GM21619 (cell line): ENCODE results near the gene ZNF527.
"Not testable (repeated sequence)": the region's sequence is repeated elsewhere in the genome, so short reads cannot be mapped to it uniquely, and the experiment has no call there.

Source experiments
- ATAC-seq: cut with Tn5 transposase; IDR thresholded peaks from one replicate; pipeline ENCODE4 v1.9.1; 2021; ENCODE audit not compliant: unreplicated experiment

Gene ZNF527

DNA sequence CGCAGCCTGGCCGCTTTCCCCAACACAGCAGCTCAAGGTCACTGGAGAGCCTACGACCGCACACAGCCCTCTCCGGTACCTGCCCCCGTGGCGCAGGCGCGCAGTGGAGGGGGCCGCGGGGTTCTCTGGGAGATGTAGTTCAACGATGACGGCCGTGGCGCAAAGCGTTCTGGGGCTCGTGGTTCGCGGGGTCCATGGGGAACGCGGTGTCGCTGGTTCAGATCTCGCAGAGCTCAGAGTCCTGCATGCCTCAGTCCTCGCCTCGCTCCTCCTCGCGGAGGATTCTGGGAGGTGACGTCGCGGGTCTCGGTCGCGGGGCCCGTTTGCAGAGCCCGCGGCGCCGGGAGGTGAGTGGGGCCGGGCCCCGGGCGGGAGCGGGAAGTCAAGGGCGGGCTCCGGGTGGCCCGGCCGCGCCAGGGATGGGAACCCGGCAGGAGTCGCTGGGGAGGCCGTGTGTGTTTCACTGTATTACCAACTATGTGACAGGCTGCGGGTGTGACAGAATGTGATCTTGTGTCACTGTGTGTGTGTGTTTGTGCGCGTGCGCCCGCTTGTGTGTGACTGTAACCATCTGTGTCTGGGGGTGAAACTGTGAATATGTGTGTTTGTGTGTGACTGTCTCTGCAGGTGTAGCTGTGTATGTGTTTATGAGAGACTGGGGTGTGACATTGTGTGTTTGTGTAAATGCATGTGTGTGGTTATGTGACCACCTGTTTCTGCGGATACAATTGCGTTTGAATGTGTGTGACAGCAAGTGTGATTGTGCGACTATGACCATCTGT is at the start of gene ZNF527:
ZNF527 (plus strand) TSS at position 220 of the 782 bp plus-strand sequence. CDS start 3,100 bp downstream, outside the sequence.
- peak; percentile 97 for ATAC-seq

DNA sequence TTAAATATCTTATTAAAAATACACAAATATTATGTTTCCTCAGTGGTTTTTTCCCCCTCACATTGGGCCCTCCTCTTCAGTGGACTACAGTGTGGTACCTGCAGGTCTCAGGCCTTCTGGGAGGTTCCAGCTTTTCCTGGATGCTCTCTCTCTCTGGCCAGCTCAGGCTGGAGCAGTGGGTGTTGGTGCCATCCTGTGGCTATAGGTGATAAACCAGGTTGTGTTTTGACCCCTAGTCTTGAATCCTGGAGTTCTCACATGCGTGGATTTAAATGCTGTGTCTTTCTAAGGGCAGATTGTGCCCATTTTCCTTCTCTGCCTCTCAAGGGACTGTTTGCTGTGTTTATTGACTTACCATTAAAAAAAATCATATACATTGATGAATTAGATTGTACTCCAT is 41.2 kb upstream of the ZNF527 start:
- ATAC-seq: no peak

DNA sequence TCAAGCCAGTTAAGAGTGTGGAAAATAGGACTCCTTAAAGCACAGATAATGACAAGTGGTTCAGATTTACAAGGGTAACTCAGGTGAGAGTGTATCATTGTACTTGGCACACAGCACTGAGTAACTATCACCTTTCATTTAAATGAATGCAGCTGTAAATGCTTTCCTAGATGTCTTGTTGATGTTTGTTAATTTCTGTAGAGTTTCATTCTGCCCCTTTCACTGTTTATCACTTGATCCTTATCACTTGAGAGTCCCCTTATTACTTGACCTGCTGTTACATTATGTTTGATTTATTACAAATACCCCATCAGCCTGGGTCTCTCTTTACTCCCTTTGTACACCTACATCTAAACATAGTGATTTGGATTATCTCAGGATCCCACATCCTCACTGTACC is 38.1 kb upstream of the ZNF527 start:
- no peak for ATAC-seq

DNA sequence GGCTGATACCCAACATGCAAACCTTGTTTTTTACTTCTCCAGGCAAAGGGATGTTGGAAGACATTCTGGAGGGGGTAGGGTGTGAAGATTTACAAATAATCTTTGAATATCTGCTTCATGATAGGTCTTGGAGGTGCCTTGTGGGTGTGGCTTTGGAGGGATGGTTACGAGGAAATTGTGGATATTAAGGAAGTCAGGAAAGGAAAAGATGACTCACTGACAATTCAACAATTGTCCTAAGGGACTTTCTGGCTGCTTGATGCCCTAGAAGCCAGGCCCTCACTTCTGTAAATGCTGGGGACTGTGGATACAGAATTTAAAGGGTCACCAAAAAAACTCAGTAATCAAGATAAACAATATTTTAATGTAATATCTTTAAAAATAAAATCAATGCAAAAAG is 37.4 kb upstream of the ZNF527 start:
- ATAC-seq: no peak

DNA sequence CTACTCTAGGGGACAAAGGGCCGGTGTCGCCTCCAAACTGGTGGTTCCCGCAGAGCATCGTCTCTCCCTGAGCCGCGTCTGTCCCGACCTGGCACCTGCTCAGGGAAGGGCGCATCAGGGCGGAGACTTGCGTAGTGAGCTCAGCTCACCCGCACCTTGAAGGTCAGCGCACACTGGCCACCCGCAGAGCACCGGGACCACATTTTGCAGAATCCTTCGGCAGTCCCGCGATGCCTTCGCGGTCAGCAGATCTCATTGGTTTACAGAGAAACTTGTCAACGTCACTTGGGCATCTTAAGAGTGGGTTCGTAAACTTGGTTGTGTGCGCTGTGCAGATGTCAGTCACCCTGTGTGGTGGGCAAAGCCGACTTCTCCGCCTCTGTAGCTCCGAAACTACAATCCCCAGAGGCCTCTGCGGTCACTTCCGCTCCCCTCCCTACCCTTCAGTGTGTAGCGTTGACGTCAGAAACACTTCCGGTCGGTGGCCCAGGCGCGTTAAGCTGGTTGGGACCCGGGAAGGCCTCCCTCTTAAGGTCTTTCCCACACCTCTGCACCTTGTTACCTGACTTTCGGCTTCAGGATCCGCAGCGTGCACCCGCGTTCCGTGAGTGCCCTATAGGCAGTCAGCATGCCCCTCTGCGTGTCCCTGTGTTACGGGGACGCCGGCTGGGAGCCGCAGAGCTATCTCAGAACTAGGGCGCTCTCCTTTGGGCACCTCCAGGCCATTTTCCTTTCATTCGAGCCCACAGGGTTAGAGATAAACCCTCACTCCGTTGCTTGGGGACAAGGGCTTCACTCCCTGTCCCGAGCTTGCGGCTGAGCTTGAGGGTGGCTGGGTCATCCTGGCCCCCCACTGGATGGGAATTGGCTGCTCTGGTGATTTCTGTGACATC is 36.5 kb upstream of the ZNF527 start:
- ATAC-seq: no peak

DNA sequence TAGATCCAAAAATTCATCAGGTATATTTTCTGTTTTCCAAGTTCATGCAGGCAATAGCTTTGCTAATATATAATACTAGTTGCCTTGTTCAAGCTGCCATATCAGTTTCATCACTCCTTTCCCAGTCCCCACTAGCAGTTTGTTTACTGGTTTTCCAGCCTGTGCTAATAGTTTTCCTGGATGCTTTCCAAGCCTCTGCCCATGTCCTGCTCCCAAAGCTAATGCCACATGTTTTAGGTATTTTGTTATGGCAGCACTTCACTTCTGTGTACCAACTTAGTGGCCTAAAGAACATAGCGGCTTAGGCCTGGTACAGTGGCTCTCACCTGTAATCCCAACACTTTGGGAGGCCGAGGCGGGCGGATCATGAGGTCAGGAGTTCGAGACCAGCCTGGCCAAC is 28.1 kb upstream of the ZNF527 start:
- no peak for ATAC-seq

DNA sequence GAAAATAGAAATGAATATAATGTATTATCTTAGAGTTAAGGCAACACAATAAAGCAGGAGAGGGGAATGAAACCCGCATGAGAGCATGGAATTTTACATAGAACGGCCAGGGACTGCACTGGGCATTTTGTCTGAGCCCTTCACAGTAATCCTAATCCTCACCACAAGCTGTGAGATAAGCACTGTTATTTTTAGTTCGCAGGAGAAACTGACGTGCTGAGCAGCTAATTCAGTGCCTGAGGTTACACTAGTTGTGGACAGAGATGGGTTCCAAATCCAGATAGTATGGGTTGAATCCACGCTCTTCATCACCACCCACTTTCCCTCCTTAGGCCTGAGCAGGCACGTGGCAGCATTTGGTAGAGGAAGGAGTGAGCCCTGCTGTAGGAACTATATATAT is 24.8 kb upstream of the ZNF527 start:
- no peak for ATAC-seq

DNA sequence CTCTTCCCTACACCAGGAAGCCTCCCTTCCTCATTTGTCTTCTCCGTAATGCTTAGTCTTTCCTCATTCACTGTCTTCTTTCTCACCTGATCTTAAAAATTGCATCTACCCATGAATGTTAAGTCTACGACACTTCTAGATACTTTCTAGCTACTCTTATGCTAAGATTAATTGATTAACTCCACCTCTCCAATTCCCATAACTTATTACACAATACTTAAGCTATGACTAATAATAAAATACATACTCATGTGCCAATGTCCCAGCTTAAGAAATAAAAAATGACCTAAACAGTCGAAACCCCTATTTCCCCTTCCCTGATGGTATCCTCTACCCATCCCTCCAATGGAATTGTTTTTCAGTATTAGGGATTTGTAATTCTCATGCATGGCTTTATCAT is 22.8 kb upstream of the ZNF527 start:
- ATAC-seq: no peak

DNA sequence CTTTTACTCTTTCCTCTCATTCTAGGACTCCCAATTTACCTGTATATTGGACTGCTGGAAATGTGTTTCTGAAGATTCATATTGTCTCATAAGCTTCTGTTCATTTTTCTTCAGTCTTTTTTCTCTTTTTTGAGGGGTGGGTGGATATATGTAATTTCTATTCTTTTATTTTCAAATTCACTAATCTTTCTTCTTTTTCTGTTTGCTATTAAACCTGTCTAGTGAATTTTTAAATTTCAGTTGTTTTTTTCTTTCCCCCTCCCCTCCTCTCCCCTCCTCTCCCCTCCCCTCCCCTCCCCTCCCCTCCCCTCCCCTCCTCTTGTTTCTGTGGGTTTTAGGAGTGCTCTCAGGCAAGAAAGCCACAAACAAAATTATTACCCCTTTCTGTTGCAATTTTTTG is 16.9 kb upstream of the ZNF527 start:
- ATAC-seq: no peak

DNA sequence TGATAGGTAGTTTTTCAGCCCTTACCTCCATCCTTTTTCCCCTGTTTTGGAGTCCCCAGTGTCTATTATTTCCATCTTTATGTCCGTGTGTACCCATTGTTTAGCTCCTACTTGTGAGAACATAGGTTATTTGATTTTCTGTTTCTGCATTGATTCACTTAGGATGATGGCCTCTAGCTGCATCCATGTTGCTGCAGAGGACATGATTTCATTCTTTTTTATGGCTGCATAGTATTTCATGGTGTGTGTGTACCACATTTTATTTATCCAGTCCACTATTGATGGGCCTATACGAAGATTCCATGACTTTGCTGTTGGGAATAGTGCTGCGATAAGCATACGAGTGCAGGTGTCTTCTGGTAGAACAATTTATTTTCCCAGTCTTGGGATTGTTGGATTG is 15.0 kb upstream of the ZNF527 start:
- ATAC-seq: no peak

DNA sequence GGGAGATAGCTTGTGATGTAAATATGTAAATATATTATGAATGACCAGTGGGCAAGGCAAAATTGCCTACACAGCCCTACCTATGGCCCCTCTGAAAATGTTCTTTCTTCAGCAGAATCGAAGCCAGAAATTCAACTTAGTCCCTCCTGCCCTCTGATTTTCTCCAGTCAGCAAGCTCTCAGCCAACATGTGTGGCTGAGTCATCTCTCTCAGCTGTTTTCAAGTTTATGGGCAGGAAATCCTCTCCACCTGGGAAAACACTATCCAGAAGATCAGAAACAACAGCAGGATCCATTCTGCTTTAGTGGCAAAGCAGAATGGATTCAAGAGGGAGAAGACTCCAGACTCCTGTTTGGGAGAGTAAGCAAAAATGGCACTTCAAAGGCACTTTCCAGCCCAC is 8.9 kb upstream of the ZNF527 start:
- no peak for ATAC-seq

DNA sequence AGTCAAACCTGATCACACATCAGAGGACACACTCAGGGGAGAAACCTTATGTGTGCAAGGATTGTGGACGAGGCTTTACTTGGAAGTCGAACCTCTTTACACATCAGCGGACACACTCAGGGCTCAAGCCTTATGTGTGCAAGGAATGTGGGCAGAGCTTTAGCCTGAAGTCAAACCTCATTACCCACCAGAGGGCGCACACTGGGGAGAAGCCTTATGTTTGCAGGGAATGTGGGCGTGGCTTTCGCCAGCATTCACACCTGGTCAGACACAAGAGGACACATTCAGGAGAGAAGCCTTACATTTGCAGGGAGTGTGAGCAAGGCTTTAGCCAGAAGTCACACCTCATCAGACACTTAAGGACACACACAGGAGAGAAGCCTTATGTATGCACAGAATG is 8.2 kb upstream of the ZNF527 start:
- no peak for ATAC-seq

DNA sequence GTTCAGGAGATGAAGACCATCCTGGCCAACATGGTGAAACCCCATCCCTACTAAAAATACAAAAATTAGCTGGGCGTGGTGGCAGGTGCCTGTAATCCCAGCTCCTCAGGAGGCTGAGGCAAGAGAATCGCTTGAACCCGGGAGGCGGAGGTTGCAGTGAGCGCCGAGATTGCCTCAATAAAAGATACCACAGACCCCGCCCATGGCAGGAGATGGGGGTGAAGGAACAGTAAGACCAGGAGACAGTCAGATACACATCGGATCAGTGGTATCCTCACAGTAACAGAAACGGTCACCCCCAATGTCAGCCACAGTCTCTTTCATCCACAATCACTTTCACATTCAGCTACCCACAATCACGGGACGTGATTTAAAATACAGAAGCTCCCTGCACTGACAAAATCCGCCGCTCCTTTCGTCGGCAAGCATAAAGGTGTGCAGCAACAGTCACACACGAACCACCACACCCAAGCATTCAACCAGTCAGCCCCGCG is 466 bp upstream of the ZNF527 start:
- ATAC-seq: peak; percentile 17

DNA sequence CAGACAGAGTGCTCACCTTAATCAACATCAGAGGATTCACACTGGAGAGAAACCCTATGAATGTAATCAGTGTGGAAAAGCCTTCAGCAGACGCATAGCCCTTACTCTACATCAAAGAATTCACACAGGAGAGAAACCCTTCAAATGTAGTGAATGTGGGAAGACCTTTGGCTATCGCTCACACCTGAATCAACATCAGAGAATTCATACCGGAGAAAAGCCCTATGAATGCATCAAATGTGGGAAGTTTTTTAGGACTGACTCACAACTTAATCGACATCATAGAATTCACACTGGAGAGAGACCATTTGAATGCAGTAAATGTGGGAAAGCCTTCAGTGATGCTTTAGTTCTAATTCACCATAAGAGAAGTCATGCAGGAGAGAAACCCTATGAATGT is 18.3 kb downstream of the ZNF527 start:
- ATAC-seq: no peak

DNA sequence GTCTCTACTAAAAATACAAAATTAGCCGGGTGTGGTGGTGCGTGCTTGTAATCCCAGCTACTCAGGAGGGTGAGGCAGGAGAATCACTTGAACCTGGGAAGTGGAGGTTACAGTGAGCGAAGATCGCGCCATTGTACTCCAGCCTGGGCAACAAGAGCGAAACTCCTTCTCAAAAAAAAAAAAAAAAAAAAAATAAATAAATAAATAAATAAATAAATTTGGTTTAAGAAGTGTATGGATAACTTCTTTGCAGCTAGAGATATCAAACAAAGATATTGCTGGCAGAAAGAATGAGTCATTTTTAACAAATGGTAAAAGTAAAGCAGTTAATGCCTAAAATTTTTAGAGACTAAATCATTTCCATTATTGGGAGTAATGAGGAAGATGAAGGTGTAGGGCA is 20.5 kb downstream of the ZNF527 start:
- not testable (repeated sequence) for ATAC-seq

DNA sequence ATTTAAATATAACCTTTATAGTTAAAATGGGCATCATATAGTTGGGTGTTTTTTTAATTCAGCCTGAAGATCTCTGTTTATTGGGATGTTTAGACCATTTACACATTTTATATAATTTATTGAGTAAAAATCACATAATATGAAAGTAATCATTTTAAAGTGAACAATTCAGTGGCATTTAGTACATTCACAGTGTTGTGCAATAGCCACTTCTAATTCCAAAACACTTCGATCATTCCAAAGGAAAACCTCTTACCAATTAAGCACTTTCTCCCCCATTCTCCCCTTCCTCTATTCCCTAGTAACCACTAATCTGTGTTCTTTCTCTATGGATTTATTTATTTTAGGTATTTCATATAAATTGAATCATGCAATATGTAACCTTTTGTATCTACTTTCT is 30.2 kb downstream of the ZNF527 start:
- ATAC-seq: no peak

DNA sequence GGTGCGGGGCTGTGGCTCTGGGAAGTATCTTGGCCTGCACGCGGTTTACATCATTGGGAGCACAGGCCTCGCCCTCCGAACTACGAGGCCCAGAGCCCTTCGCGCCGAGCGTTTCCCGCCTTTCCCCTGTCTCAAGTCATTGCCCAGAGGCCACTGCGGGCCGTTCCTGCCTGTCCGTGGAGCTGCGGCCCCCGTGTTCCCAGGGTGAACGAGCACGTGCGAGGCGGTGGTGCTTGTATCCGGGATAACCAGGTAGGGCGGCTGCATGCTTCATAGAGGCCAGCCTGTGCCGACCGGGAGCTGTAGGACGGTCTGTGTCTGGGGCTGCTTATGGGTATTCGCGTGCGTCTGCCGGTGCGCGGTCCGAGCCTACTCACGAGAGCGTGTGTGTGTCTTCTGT is 32.5 kb downstream of the ZNF527 start:
- ATAC-seq: no peak

DNA sequence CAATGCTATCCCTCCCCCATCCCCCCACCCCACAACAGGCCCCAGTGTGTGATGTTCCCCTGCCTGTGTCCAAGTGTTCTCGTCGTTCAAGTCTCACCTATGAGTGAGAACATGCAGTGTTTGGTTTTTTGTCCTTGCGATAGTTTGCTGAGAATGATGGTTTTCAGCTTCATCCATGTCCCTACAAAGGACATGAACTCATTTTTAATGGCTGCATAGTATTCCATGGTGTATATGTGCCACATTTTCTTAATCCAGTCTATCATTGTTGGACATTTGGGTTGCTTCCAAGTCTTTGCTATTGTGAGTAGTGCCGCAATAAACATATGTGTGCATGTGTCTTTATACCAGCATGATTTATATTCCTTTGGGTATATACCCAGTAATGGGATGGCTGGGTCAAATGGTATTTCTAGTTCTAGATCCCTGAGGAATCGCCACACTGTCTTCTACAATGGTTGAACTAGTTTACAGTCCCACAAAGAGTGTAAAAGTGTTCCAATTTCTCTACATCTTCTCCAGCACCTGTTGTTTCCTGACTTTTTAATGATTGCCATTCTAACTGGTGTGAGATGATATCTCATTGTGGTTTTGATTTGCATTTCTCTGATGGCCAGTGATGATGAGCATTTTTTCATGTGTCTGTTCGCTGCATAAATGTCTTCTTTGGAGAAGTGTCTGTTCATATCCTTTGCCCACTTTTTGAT is 35.4 kb downstream of the ZNF527 start:
- not testable (repeated sequence) for ATAC-seq

DNA sequence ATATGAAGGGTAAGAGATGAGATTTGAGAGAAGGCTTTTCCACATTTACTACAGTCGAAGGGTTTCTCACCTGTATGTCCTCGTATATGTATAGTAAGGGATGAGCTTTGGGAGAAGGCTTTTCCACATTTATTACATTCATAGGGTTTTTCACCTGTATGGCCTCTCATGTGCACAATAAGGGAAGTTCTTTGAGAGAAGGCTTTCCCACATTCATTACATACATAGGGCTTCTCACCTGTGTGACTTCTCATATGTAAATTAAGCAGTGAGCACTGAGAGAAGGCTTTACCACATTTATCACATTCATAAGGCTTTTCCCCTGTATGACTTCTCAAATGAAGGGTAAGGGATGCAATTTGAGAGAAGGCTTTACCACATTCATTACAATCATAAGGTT is 41.8 kb downstream of the ZNF527 start:
- no peak for ATAC-seq

DNA sequence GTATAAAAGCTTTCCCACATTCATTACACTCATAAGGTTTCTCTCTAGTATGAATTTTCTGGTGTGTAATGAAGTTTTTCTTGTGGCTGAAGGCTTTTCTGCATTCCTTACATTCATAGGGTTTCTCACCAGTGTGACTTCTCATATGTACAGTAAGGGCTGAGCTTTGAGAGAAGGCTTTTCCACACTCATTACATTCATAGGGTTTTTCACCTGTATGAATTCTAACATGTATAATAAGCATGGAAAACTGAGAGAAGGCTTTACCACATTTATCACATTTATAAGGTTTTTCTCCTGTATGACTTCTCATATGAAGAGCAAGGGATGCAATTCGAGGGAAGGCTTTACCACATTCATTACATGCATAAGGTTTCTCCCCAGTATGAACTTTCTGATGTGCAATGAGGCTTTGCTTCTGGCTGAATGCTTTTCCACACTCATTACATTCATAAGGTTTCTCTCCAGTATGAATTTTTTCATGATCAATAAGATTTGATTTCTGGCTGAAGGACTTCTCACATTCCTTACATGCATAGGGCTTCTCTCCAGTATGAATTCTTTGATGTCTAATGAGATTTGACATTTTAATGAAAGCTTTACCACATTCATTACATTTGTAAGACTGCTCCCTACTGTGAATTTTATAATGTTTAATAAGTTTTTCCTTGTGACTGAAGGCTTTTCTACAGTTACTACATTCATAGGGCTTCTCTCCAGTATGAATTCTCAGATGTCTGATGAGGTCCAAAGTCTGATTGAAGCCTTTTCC is 42.6 kb downstream of the ZNF527 start:
- ATAC-seq: no peak
